Muscle layer of duodenum (tissue), 2 donors: ENCODE data around the gene SPATA2.
"Not testable (repeated sequence)": the region's sequence is repeated elsewhere in the genome, so short reads cannot be mapped to it uniquely, and the experiment has no call there.

Experiments used
- H3K27ac ChIP-seq: one replicate; pipeline ENCODE4 v1.7.0; 2013; ENCODE audit warnings: mild to moderate bottlenecking, low read length
- H3K27me3 ChIP-seq: one replicate; pipeline ENCODE4 v1.7.0; 2013; ENCODE audit warnings: low read depth, mild to moderate bottlenecking, control low read depth, low read length
- H3K36me3 ChIP-seq, 2 donors: one replicate each; pipeline ENCODE4 v1.7.0; 2013; ENCODE audit warnings: low read length in 2 of 2, control low read depth in 1 of 2, mild to moderate bottlenecking in 1 of 2; ENCODE audit not compliant: insufficient read depth in 2 of 2, control insufficient read depth in 1 of 2
- H3K4me1 ChIP-seq, 2 donors: one replicate each; pipeline ENCODE4 v1.7.0; 2013; ENCODE audit warnings: low read length in 2 of 2, mild to moderate bottlenecking in 2 of 2, control low read depth in 1 of 2, moderate library complexity in 1 of 2; ENCODE audit not compliant: insufficient read depth in 2 of 2, control insufficient read depth in 1 of 2
- H3K4me3 ChIP-seq, 2 donors: one replicate each; pipeline ENCODE4 v1.7.0; 2013; ENCODE audit warnings: low read length in 2 of 2, low read depth in 1 of 2, mild to moderate bottlenecking in 1 of 2
- H3K9me3 ChIP-seq, 2 donors: one replicate each; pipeline ENCODE4 v1.7.0; 2013; ENCODE audit warnings: low read length in 2 of 2, control low read depth in 1 of 2, mild to moderate bottlenecking in 1 of 2; ENCODE audit not compliant: control insufficient read depth in 1 of 2
- donor health status: healthy.

SPATA2 gene

DNA sequence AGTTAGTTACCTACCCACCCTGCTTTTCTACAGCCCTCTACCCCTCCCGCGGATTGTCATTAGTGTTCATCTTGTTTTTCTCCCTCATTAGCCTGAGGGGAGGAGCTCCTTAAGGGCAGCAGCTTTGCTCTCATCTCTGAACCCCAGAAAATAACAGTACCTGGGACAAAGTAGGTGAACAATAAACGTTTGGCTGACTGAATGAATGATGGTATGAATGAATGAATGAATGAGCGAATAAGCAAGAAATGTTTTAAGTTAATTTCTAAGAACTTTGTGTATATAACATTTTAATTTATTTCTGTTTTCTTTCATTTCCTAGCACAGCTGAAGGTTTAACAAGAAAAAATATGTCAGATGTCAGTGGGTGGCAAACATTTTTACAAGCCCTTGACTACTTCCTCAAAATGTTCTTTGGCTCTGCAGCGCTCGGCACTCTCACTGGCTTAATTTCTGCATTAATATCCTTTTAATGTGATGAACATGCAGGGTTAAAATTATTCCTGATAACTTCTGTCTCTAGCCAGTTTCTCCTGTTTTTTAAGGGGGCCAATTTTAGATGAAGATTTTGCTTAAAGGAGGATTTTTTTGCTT is 52.6 kb downstream of the SPATA2 start:
- H3K4me1 ChIP-seq: no peaks in the 10 kb centered on the region
- H3K4me3 ChIP-seq: no peak overlapping the region
- H3K9me3 ChIP-seq: no peaks in the 10 kb centered on the region
- H3K36me3 ChIP-seq: peaks cover 28 to 61% of the 10 kb centered on the region in 2 donors
- H3K27me3 ChIP-seq: no peaks in the 10 kb centered on the region
- H3K27ac ChIP-seq: no peak overlapping the region

DNA sequence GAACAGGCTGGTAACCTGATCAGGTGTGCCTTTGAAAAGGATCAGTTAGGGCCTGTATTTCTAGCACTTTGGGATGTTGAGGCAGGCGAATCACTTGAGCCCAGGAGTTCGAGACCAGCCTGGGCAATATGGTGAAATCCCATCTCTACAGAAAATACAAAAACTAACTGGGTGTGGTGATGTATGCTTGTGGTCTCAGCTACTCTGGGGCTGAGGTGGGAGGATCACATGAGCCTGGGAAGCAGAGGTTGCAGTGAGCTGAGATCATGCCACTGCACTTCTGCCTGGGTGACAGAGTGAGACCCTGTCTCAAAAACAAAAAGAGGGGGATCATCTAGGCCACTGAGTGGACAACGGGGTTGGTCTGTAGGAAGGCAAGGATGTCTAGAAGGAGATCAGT is 54.1 kb downstream of the SPATA2 start:
- not testable (repeated sequence) for H3K27me3 ChIP-seq, H3K27ac ChIP-seq, H3K9me3 ChIP-seq, H3K4me3 ChIP-seq, H3K4me1 ChIP-seq
- H3K36me3 ChIP-seq: peaks cover 24 to 65% of the 10 kb centered on the region in 2 donors

DNA sequence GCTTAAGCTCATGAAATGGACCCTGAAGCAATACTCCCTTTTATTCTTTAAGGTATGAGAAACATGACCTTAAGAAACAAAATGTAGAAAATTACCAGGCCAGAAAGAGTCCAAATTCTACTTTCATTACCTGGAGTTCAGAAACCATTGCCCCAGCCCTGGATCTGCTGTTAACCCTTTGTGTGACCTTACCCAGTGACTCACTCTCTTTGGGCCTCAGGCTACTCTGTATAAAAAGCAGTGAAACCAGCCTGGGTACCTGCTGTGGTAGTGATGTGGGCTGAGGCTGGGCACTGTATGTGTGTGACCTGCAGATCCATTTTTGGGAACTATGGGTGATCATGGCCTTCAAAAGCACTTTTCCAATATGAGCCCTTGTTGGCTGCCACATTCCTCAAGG is 55.5 kb downstream of the SPATA2 start:
- H3K9me3 ChIP-seq: no peaks in the 10 kb centered on the region
- H3K27me3 ChIP-seq: no peaks in the 10 kb centered on the region
- no peak overlapping the region for H3K27ac ChIP-seq
- no peak overlapping the region for H3K4me3 ChIP-seq
- no peaks in the 10 kb centered on the region for H3K4me1 ChIP-seq
- H3K36me3 ChIP-seq: peaks cover 21 to 64% of the 10 kb centered on the region in 2 donors

DNA sequence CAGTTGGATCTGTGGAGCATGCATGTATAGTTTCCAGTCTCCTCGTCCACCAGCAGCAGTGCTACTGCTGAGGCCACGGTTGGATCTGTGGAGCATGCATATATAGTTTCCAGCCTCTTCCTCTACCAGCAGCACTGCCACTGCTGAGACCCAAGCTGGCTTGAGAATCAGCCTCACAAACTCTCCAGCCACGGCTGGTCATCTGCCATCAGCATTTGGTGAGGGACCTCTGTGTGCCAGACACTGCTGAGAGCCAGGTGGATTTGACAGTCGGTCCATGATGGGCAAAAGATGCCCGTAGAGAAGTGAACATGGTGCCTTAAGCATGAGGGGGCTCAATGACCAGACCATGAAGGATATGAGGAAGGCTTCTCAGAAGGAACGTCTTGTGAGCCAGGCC is 56.3 kb downstream of the SPATA2 start:
- Histone ChIP-seq H3K4me1 (no peaks in the 10 kb centered on the region), H3K27ac (no peak overlapping the region), H3K27me3 (no peaks in the 10 kb centered on the region), H3K36me3 (peaks cover 17 to 64% of the 10 kb centered on the region in 2 donors), H3K9me3 (no peaks in the 10 kb centered on the region), H3K4me3 (no peak overlapping the region)

DNA sequence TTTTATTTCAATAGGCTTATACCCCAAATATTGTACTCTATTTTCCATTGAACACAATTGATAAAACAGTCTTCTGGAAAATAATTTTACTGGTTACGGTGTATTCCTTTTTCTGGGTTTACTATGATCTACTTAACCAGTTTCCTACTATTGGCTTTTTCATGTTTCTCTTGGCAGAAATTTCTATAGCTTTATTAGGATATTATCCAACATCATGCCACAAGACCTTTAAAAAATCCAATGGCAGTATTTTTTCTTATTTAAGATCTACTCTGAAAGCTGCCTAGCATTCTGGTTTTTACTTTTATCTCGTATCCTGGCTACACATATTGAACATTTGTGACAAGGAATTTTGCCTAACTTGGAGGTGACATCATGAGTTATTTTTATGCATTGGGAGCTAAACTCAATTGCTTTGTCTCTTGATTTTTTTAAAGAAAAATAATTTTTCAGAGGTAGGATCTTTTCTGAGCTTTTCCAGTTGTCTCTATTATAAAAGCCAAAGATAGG is 57.2 kb downstream of the SPATA2 start:
- Histone ChIP-seq H3K27ac (no peak overlapping the region), H3K9me3 (no peaks in the 10 kb centered on the region), H3K36me3 (peaks cover 17 to 73% of the 10 kb centered on the region in 2 donors), H3K27me3 (no peaks in the 10 kb centered on the region), H3K4me3 (no peak overlapping the region), H3K4me1 (no peaks in the 10 kb centered on the region)

DNA sequence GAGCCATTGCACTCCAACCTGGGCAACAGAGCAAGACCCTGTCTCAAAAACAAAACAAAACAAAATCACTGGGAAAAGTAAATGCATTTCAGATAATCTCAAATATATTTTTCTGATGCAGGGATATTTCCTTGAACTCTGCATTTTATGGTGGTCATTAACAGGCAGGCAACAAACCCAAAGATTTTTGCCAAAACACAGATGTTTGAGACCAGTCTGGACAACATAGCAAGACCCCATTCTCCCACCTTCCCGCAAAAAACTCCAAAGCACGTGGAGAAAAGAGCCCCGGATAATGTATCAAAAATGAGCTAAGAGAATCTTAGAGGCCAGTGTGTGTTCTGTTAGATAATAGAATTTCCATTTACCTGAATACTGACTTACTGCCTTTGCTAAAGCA is 58.4 kb downstream of the SPATA2 start:
- H3K27me3 ChIP-seq: no peaks in the 10 kb centered on the region
- no peaks in the 10 kb centered on the region for H3K4me1 ChIP-seq
- peaks cover 17 to 66% of the 10 kb centered on the region in 2 donors for H3K36me3 ChIP-seq

DNA sequence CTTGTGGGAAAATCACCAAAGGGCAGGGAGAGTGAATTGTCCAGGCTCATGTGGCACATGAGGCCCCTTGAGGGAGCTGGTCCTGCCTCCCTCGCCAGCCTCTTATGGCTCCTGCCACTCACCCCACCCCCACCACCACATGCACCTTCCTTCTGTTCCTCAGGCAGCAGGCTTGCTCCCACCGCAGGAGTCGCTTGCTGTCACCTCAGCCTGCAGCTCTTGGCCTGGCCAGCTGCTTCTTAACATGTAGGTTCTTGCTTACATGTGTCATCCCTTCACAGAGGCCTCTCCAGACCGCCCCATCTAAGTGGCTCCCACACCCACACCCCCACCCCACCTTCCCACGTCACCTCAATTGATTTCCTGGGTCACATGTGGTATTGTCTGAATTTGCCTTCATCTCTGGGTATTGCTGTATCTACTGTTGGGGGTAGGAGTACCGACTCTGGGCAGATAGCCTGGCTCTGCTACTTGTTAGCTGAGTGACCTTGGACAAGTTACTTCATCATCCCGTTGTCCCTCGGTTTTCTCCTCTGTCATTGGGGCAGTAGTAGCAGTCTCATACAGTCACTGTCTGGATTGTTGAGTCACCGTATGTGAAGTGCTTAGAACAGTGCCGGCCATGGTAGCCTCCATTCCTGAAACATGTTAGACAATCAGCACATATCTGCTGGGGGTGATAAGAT is 61.0 kb downstream of the SPATA2 start:
- Histone ChIP-seq H3K9me3 (no peaks in the 10 kb centered on the region), H3K4me3 (no peak overlapping the region), H3K4me1 (peaks cover 0 to 12% of the 10 kb centered on the region in 2 donors), H3K27me3 (no peaks in the 10 kb centered on the region), H3K27ac (no peak overlapping the region), H3K36me3 (peaks cover 10 to 55% of the 10 kb centered on the region in 2 donors)

More for the DNA sequence above, 58.4 kb downstream of the SPATA2 start:
- no peak overlapping the region for H3K27ac ChIP-seq
- no peak overlapping the region for H3K4me3 ChIP-seq
- H3K9me3 ChIP-seq: no peaks in the 10 kb centered on the region

DNA sequence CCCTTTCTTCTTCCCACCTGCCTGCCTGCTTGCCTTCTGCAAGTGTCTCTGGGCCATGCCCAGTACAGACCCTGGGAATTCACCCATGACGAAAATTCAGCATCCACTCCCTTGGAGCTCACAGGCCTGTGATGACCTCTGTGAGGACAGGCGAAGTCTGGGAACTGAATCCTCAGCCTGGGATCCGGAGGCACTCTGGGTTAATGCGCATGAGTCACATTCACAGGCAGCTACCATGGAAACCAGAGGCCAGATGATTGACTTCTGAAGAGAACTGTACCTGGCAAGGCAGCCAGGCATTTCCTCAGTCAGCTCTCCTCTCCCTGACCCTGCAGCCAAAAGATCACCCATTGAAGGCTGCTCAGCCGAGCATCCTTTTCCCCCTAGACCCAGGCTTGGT is 61.7 kb downstream of the SPATA2 start:
- Histone ChIP-seq H3K27ac (no peak overlapping the region), H3K27me3 (no peaks in the 10 kb centered on the region), H3K4me1 (peaks cover 0 to 12% of the 10 kb centered on the region in 2 donors), H3K4me3 (no peak overlapping the region), H3K36me3 (peaks cover 10 to 55% of the 10 kb centered on the region in 2 donors), H3K9me3 (no peaks in the 10 kb centered on the region)
